HepG2 (cell line): ENCODE data around the gene NUBP1. TPM values are rescaled to one million over a fixed set of nuclear protein-coding genes. Genes with fewer than 3 reads are reported as not detected.
A peak's percentile ranks its signal among the peaks of the same experiment; 100 is the strongest.

ENCODE experiments used
- AGO2 ChIP-seq: fragments of 200-400 bp; formaldehyde crosslinking; optimal IDR thresholded peaks from 2 replicates; pipeline ENCODE3; 2017; ENCODE audit warnings: mild to moderate bottlenecking, low read depth, low read length, moderate library complexity
- BRD4 ChIP-seq: sonication (generic); formaldehyde crosslinking; IDR thresholded peaks from 2 replicates; pipeline ENCODE4 v1.4.0; 2020; ENCODE audit warnings: missing genetic modification reagents
- CEBPG ChIP-seq: IDR thresholded peaks from 2 replicates; pipeline ENCODE4 v1.6.1; 2016
- CERS6 ChIP-seq: sonication (generic); formaldehyde crosslinking; IDR thresholded peaks from 2 replicates; pipeline ENCODE4 v1.5.0; 2020; ENCODE audit warnings: missing genetic modification reagents
- CSRNP2 ChIP-seq: sonication (generic); formaldehyde crosslinking; conservative IDR thresholded peaks from 2 replicates; pipeline ENCODE4 v1.8.0; 2022; ENCODE audit warnings: low read depth, missing genetic modification reagents
- E2F1 ChIP-seq: sonication (generic); formaldehyde crosslinking; IDR thresholded peaks from 2 replicates; pipeline ENCODE4 v1.5.0; 2020; ENCODE audit warnings: missing genetic modification reagents
- FOXA1 ChIP-seq, 2 experiments: fragments of 450-650 bp in 1 of 2; sonication (generic) in 1 of 2; formaldehyde crosslinking in 1 of 2; IDR thresholded peaks; 2 replicates each; pipeline versions ENCODE4 v1.4.0 to v1.6.1; 2016 to 2020; ENCODE audit warnings: missing genetic modification reagents in 1 of 2
- GMEB2 ChIP-seq: IDR thresholded peaks from 2 replicates; pipeline ENCODE4 v1.6.1; 2016; ENCODE audit warnings: missing biosample characterization, missing genetic modification reagents, low read depth
- HDAC1 ChIP-seq: sonication (generic); formaldehyde crosslinking; IDR thresholded peaks from 2 replicates; pipeline ENCODE4 v1.5.1; 2020; ENCODE audit warnings: mild to moderate bottlenecking, missing genetic modification reagents
- HMG20A ChIP-seq: IDR thresholded peaks from 2 replicates; pipeline ENCODE4 v1.6.1; 2016; ENCODE audit warnings: borderline replicate concordance
- HOXA7 ChIP-seq: sonication (generic); formaldehyde crosslinking; IDR thresholded peaks from 2 replicates; pipeline ENCODE4 v1.8.1; 2022; ENCODE audit warnings: mild to moderate bottlenecking, missing genetic modification reagents, moderate library complexity
- KDM3A ChIP-seq: IDR thresholded peaks from 2 replicates; pipeline ENCODE4 v1.6.1; 2018; ENCODE audit warnings: low read depth, missing compliant biosample characterization
- NCOR1 ChIP-seq: fragments of 200-600 bp; sonication (generic); IDR thresholded peaks from 2 replicates; pipeline ENCODE4 v1.7.0; 2017; ENCODE audit warnings: antibody characterized with exemption, low read length, borderline replicate concordance
- ONECUT2 ChIP-seq: sonication (generic); formaldehyde crosslinking; IDR thresholded peaks from 2 replicates; pipeline ENCODE4 v1.4.0; 2020; ENCODE audit warnings: missing genetic modification reagents
- POLR2G ChIP-seq: fragments of 200-400 bp; formaldehyde crosslinking; IDR thresholded peaks from 2 replicates; pipeline ENCODE4 v1.6.1; 2018; ENCODE audit warnings: mild to moderate bottlenecking, low read depth, low read length, moderate library complexity
- REL ChIP-seq: sonication (generic); formaldehyde crosslinking; conservative IDR thresholded peaks from 2 replicates; pipeline ENCODE4 v1.8.0; 2022; ENCODE audit warnings: mild to moderate bottlenecking, missing genetic modification reagents, moderate library complexity
- SRSF9 ChIP-seq: fragments of 200-400 bp; formaldehyde crosslinking; IDR thresholded peaks from 2 replicates; pipeline ENCODE4 v1.6.1; 2018; ENCODE audit warnings: borderline replicate concordance, mild to moderate bottlenecking, low read depth, low read length; ENCODE audit not compliant: insufficient read depth, poor library complexity, severe bottlenecking
- ZBTB10 ChIP-seq: sonication (generic); formaldehyde crosslinking; IDR thresholded peaks from 2 replicates; pipeline ENCODE4 v1.4.0; 2020; ENCODE audit warnings: missing genetic modification reagents, borderline replicate concordance
- ZIK1 ChIP-seq: sonication (generic); formaldehyde crosslinking; IDR thresholded peaks from 2 replicates; pipeline ENCODE4 v1.5.0; 2020; ENCODE audit warnings: mild to moderate bottlenecking, low read depth, missing genetic modification reagents, borderline replicate concordance
- ZNF33A ChIP-seq: sonication (generic); formaldehyde crosslinking; IDR thresholded peaks from 2 replicates; pipeline ENCODE4 v1.5.1; 2020; ENCODE audit warnings: missing genetic modification reagents, mild to moderate bottlenecking, moderate library complexity, borderline replicate concordance
- polyA plus RNA-seq, 8 experiments: library from polyadenylated mRNA; depleted of rRNA in 3 of 8; stranded (reverse) in 7 of 8; unstranded in 1 of 8; fragments of >200 nt; fragmentation: Illumina TruSeq in 4 of 8; extraction: Trizol in 4 of 8; gene quantifications; 2 replicates each; pipeline versions ENCODE4 v1.2.1 to v1.2.3, GENCODE V29; 2011 to 2016; ENCODE audit warnings: low read depth in 4 of 8, missing spikeins in 1 of 8, mixed read lengths in 1 of 8; ENCODE audit not compliant: insufficient read depth in 1 of 8
- total RNA-seq, 5 experiments: library from RNA; depleted of rRNA; stranded (reverse); fragments of >200 nt; fragmentation: Illumina TruSeq; extraction: Trizol; gene quantifications; 2 replicates each; pipeline ENCODE4 v1.2.3, GENCODE V29; 2016; ENCODE audit warnings: low read depth in 1 of 5

The NUBP1 gene
- total and polyA plus RNA-seq, 2 of the 13 experiments (the other 11 are each of a cell fraction or from before 2014, with no cell fraction given): 53.5 to 70.4 TPM

- TF ChIP-seq ZNF33A (CRISPR knock-in tag) (peak; percentile 48; the same call in 1 of the 2 replicates), SRSF9 (no peak), HOXA7 (CRISPR knock-in tag) (no peak), AGO2 (no peak), BRD4 (CRISPR knock-in tag) (0 out of 2 replicates have a peak, but pooled peaks have one; percentile 69), HMG20A (CRISPR knock-in tag) (peak; percentile 82; the same call in 1 of the 2 replicates), POLR2G (no peak), KDM3A (CRISPR knock-in tag) (no peak), E2F1 (CRISPR knock-in tag) (no peak), ZIK1 (no peak), HDAC1 (peak; percentile 74), FOXA1 (IDR thresholded peaks at IDR 0.05) (no peak), FOXA1 (CRISPR knock-in tag; IDR thresholded peaks at IDR 0.05) (no peak), CSRNP2 (CRISPR knock-in tag) (no peak), REL (CRISPR knock-in tag) (no peak), ZBTB10 (no peak), GMEB2 (CRISPR knock-in tag) (no peak), NCOR1 (no peak; the same call in 1 of the 2 replicates), CEBPG (CRISPR knock-in tag) (peak; percentile 54), CERS6 (CRISPR knock-in tag) (no peak), ONECUT2 (CRISPR knock-in tag) (no peak)
These were observed 5.2 kb upstream of the NUBP1 start (continued) for GRCh38 chr16:10738231-10739077.
